ENCODE data around the gene LTC4S. TPM values are rescaled to one million over a fixed set of nuclear protein-coding genes. Genes with fewer than 3 reads are reported as not detected.
A peak's percentile ranks its signal among the peaks of the same experiment; 100 is the strongest.

Gene LTC4S
- total and polyA plus RNA-seq, 2 experiments from 2014 or later = 1.6 to 3.7 TPM

- no peaks in the 10 kb centered on the region for H3K9me2 ChIP-seq (ENCODE audit: insufficient read depth)
- TF ChIP-seq EZH2 (IDR thresholded peaks at IDR 0.05; ENCODE audit: insufficient read depth, poor library complexity, severe bottlenecking) (no peak), EZH2phosphoT487 (IDR thresholded peaks at IDR 0.05; ENCODE audit: insufficient read depth, low read depth) (no peak)
- H3K4me3 ChIP-seq = peak overlapping the region; percentile 78
- peaks cover 15% of the 10 kb centered on the region for H3K36me3 ChIP-seq (ENCODE audit: low read depth)
- H3K27me3 ChIP-seq (replicated peaks; ENCODE audit: insufficient read depth) = no peaks in the 10 kb centered on the region
- peaks cover 33% of the 10 kb centered on the region for H3K4me1 ChIP-seq (ENCODE audit: insufficient read depth)
- in situ Hi-C loops (cut with MboI) = no loop called here
- peak overlapping the region; percentile 97 for H3K9ac ChIP-seq
- no peak overlapping the region for H2AFZ ChIP-seq
- no peaks in the 10 kb centered on the region for H3K9me3 ChIP-seq (ENCODE audit: low read depth)
- H3K4me2 ChIP-seq (ENCODE audit: unreplicated experiment) = peak overlapping the region; percentile 77
- peaks cover 11% of the 10 kb centered on the region; the same call in 1 of the 2 replicates for H4K20me1 ChIP-seq (ENCODE audit: insufficient read depth)
- H3K27ac ChIP-seq = peak overlapping the region; percentile 91
- H3K79me2 ChIP-seq (ENCODE audit: insufficient read depth) = peaks cover 39% of the 10 kb centered on the region
- H3F3A ChIP-seq (ENCODE audit: insufficient read depth) = no peaks in the 10 kb centered on the region; the same call in 1 of the 2 replicates
- 0% methylated on average over 33 to 49 of the region's 54 CpGs for WGBS, 2 experiments (ENCODE audit: low coverage in 1 of 2, low lambda C conversion rate in 2 of 2, missing lambda C conversion rate in 2 of 2)
- peak; percentile 98 for DNase-seq
Observed at GRCh38 chr5:179821298-179822058, 27.7 kb downstream of the LTC4S start.

- Histone ChIP-seq H3K4me1 (ENCODE audit: insufficient read depth) (peaks cover 33% of the 10 kb centered on the region), H4K20me1 (ENCODE audit: insufficient read depth) (peaks cover 11% of the 10 kb centered on the region; the same call in 1 of the 2 replicates), H3F3A (ENCODE audit: insufficient read depth) (no peaks in the 10 kb centered on the region; the same call in 1 of the 2 replicates), H3K9me2 (ENCODE audit: insufficient read depth) (no peaks in the 10 kb centered on the region), H3K27ac (peak overlapping the region; percentile 91; the same call in 1 of the 2 replicates), H3K4me3 (peak overlapping the region; percentile 78), H3K79me2 (ENCODE audit: insufficient read depth) (peaks cover 45% of the 10 kb centered on the region), H3K4me2 (ENCODE audit: unreplicated experiment) (peak overlapping the region; percentile 77), H3K9me3 (ENCODE audit: low read depth) (no peaks in the 10 kb centered on the region), H3K9ac (peak overlapping the region; percentile 97), H2AFZ (no peak overlapping the region), H3K36me3 (ENCODE audit: low read depth) (peaks cover 20% of the 10 kb centered on the region), H3K27me3 (replicated peaks; ENCODE audit: insufficient read depth) (no peaks in the 10 kb centered on the region)
- no peak for DNase-seq
- TF ChIP-seq EZH2 (IDR thresholded peaks at IDR 0.05; ENCODE audit: insufficient read depth, poor library complexity, severe bottlenecking) (no peak), EZH2phosphoT487 (IDR thresholded peaks at IDR 0.05; ENCODE audit: insufficient read depth, low read depth) (no peak)
- WGBS, 2 experiments (ENCODE audit: low coverage in 1 of 2, low lambda C conversion rate in 2 of 2, missing lambda C conversion rate in 2 of 2) = 85 to 86% methylated on average over 3 of the region's 3 CpGs
- in situ Hi-C loops (cut with MboI) = no loop called here
Observed at GRCh38 chr5:179822059-179822432, 28.3 kb downstream of the LTC4S start.

GRCh38 chr5:179822444-179822990 lies 28.7 kb downstream of the LTC4S start:
- Histone ChIP-seq H3F3A (ENCODE audit: insufficient read depth) (peaks cover 3% of the 10 kb centered on the region), H3K9ac (peak overlapping the region; percentile 97), H3K79me2 (ENCODE audit: insufficient read depth) (peaks cover 50% of the 10 kb centered on the region), H3K9me3 (ENCODE audit: low read depth) (no peaks in the 10 kb centered on the region), H3K27me3 (replicated peaks; ENCODE audit: insufficient read depth) (no peaks in the 10 kb centered on the region), H3K27ac (no peak overlapping the region), H3K4me3 (peak overlapping the region; percentile 78), H3K9me2 (ENCODE audit: insufficient read depth) (no peaks in the 10 kb centered on the region), H3K4me2 (ENCODE audit: unreplicated experiment) (peak overlapping the region; percentile 77), H2AFZ (no peak overlapping the region), H4K20me1 (ENCODE audit: insufficient read depth) (peaks cover 11% of the 10 kb centered on the region; the same call in 1 of the 2 replicates), H3K36me3 (ENCODE audit: low read depth) (peaks cover 24% of the 10 kb centered on the region), H3K4me1 (ENCODE audit: insufficient read depth) (peaks cover 31% of the 10 kb centered on the region)
- TF ChIP-seq EZH2 (IDR thresholded peaks at IDR 0.05; ENCODE audit: insufficient read depth, poor library complexity, severe bottlenecking) (no peak), EZH2phosphoT487 (IDR thresholded peaks at IDR 0.05; ENCODE audit: insufficient read depth, low read depth) (no peak)
- WGBS, 2 experiments (ENCODE audit: low coverage in 1 of 2, low lambda C conversion rate in 2 of 2, missing lambda C conversion rate in 2 of 2) = 37% methylated on average over 8 of the region's 8 CpGs
- in situ Hi-C loops (cut with MboI) = no loop called here
- peak; percentile 22 for DNase-seq

GRCh38 chr5:179823937-179824744 lies 30.4 kb downstream of the LTC4S start:
- Histone ChIP-seq H3K4me3 (no peak overlapping the region), H3K4me2 (ENCODE audit: unreplicated experiment) (no peak overlapping the region), H3F3A (ENCODE audit: insufficient read depth) (peaks cover 12% of the 10 kb centered on the region), H3K9me2 (ENCODE audit: insufficient read depth) (no peaks in the 10 kb centered on the region), H3K27ac (no peak overlapping the region), H3K9ac (no peak overlapping the region), H3K36me3 (ENCODE audit: low read depth) (peaks cover 37% of the 10 kb centered on the region), H3K27me3 (replicated peaks; ENCODE audit: insufficient read depth) (no peaks in the 10 kb centered on the region), H3K79me2 (ENCODE audit: insufficient read depth) (peaks cover 64% of the 10 kb centered on the region), H4K20me1 (ENCODE audit: insufficient read depth) (peaks cover 11% of the 10 kb centered on the region; the same call in 1 of the 2 replicates), H2AFZ (no peak overlapping the region), H3K4me1 (ENCODE audit: insufficient read depth) (peaks cover 27% of the 10 kb centered on the region), H3K9me3 (ENCODE audit: low read depth) (no peaks in the 10 kb centered on the region)
- no peak for DNase-seq
- WGBS, 2 experiments (ENCODE audit: low coverage in 1 of 2, low lambda C conversion rate in 2 of 2, missing lambda C conversion rate in 2 of 2) = 90% methylated on average over 21 of the region's 22 CpGs
- no peak for TF ChIP-seq EZH2 (IDR thresholded peaks at IDR 0.05; ENCODE audit: insufficient read depth, poor library complexity, severe bottlenecking)
- TF ChIP-seq EZH2phosphoT487 (IDR thresholded peaks at IDR 0.05; ENCODE audit: insufficient read depth, low read depth) = no peak
- in situ Hi-C loops (cut with MboI) = no loop called here

Measured in GM23248 (cell line).